Stimulated activated CD4-positive, alpha-beta T cell treated with anti-CD3 and anti-CD28 coated beads, Interleukin-15, amount 100 ng/mL, for 1 hour (primary cell): ENCODE results near the gene SRGAP1.

ENCODE experiments used
- DNase-seq, 2 donors: peaks; one replicate each; pipeline ENCODE4 v3.0.0-alpha.2; 2020; ENCODE audit warnings: low read depth in 1 of 2, low spot score in 1 of 2

The SRGAP1 gene

DNA sequence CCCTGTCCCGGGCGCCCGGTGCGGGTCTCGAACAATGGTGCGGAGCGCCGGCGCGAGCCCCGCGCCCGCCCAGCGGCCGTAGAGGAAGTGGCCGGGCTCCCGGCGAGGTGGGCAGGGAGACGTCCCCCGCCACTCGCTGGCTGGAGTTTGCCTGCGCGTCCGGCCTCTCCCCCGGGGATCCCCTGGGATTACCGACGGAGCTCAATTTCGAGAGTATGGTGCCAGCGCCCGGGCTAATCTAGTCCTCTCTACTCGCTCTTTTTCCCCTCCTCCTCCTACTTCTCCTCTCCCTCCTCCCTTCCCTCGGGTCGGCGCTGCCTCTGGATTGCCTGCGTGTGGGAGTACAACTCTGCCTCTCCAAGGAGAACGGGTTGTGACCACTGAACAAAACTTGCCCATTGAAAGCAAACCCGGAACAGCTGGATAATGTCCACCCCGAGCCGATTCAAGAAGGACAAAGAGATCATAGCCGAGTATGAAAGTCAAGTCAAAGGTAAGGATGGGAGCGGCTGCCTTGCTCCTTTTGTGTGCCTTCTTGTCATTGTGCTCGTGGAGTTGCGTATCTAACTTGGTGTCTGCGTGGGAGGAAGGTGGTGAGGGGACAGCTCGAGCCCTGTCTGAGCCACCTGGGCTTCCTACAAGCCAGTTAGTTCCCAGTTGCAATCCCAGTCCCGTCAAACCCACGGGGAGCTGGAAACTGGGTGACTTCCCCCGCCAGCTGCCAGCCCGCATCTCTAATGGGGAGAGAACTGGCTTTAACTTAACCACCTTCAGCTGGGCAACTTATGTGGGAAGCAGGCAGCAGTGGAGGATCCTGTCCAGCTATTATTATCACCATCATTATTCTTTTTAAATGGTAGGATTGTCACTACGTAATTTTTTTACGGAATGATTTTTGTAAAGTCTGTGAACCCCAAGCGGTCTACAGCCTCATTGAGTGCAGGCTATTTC, at the start of gene SRGAP1:
TSS of gene SRGAP1 (plus strand) at position 310 of the 951 bp plus-strand sequence. CDS start at position 427, 117 bp downstream.
- no peak for DNase-seq

DNA sequence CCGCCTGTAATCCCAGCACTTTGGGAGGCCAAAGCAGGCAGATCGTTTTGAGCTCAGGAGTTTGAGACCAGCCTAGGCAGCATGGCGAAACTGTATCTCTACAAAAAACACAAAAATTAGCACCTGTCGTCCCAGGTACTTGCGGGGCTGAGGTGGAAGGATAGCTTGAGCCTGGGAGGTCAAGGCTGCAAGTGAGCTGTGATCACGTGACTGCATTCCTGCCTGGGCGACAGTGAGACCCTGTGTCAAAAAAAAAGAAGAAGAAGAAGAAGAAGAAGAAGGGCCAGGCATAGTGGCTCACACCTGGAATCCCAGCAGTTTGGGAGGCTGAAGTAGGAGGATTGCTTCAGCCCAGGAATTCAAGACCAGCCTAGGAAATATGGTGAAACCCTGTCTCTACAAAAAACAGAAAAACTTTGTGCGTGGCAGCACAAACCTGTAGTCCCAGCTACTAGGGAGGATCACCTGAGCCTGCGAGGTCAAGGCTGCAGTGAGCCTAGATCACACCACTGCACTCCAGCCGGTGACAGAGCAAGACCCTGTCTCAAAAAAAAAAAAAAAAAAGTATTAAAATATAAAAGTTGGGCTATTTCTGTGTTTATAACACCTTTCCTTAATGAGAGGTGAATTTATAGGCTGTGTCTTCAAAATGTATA, 49.3 kb upstream of the SRGAP1 start:
- DNase-seq = no peak

DNA sequence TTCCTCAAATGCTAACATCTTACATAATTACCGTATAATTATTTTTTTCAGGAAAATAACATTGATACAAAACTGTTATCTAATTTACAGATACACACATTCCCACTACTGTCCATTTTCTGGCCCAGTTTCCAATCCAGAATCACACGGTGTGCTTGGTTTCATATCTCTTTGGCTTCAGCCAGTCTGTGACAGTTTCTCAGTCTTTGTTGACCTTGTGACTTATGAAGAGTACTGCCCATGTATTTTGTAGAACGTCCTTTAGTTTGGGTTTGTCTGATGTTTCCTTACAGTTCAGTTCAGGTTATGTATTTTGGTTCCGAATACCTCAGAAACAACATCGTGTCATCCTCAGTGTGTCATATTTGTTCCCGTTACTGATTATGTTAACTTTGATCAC, 48.6 kb upstream of the SRGAP1 start:
- no peak for DNase-seq

DNA sequence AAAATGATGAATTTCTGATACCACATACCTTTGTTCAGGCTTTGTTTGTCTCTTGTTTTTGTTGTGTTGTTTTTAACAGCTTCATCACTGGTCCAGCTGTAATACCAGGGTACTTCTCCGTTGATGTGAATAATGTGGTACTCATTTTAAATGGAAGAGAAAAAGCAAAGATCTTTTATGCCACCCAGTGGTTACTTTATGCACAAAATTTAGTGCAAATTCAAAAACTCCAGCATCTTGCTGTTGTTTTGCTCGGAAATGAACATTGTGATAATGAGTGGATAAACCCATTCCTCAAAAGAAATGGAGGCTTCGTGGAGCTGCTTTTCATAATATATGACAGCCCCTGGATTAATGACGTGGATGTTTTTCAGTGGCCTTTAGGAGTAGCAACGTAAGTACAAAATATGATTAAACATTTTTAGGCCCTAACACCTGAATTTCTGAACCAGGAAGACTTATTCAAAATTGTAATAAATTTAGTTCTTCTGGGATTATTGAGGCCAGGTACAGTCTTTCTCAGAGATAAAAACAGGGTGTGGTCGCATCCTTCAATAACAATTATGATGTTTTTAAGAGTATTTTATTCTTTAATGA, 42.4 kb upstream of the SRGAP1 start:
- no peak for DNase-seq

DNA sequence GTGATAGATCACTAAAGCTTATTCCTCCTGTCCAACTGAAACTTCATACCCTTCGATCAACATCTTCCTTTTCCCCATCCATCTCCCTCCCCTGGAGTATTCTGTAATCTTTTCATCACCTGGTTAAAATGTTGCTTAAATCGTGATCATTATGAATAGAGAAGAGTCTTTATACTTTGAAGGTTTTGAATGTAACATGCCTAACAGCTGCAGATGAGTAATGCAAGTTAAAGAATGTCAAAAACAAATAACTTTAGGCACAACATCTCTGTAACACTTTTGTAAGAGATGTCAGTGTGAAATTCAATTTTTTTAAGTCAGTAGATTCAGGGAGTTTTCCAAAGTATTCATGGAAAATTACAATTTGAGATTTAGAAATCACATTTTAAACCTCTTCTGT, 39.8 kb upstream of the SRGAP1 start:
- DNase-seq = no peak

DNA sequence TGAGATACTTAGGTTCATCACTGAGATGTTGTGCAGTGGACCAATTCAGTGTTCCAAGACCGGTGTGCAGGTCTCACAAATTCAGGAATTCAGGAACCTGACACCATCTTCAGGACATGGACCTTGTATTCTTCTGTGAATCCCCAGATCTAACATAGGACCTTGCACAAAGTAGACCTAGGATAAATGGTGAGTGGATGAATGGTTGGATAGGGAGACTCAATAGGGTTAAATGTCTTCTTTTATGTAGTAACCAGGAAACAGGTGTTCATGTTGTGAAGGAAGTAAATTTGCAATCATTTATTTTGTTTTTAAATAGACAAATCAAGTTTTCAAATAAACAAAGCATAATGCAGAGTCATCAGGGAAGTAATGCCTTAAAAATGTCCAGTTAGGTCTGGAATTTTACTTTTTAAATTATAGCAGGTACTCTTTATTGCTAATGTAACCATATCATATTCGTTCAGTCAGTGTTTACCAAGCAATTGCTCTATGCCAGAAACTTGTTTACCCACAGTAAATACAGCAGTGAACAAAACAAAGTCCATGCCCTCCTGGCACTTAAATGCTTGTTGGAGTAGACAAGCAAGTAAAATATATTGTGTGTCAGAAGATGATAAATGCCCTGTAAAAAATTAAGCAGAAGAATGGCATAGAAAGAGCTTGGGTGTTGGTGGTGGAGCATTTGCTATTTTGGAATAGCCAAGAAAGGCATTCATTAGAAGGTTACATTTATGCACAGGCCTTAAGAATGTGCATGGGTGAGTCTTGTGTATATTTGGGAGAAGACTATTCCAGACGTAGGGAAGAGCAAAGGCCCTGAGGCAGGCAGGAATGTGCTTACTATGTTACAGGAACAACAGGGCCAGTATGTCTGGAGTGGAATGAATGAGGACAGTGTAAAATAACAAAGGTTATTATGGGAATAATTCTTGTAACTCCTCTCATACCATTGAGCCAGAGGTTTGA, 38.5 kb upstream of the SRGAP1 start:
- DNase-seq = no peak

DNA sequence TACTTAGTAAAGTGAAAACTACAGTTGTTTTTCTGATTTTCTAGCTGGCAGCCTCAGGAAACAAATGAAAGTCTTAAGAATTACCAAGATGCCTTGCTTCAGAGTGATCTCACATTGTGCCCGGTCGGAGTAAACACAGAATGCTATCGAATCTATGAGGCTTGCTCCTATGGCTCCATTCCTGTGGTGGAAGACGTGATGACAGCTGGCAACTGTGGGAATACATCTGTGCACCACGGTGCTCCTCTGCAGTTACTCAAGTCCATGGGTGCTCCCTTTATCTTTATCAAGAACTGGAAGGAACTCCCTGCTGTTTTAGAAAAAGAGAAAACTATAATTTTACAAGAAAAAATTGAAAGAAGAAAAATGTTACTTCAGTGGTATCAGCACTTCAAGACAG, 35.9 kb upstream of the SRGAP1 start:
- DNase-seq = no peak

DNA sequence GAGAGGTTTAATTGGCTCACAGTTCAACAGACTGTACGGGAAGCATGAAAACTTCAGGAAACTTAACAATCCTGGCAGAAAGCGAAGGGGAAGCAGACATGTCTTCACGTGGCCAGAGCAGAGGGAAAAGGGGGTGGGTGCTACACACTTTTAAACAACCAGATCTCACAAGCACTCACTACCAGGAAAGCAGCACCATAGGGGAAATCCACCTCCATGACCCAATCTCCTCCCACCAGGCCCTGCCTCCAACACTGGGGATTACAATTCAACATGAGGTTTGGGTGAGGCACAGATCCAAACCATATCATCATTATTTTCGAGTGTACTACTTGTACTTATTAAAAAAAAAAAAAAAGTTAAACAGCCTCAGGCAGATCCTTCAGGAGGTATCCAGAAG, 34.9 kb upstream of the SRGAP1 start:
- no peak for DNase-seq

DNA sequence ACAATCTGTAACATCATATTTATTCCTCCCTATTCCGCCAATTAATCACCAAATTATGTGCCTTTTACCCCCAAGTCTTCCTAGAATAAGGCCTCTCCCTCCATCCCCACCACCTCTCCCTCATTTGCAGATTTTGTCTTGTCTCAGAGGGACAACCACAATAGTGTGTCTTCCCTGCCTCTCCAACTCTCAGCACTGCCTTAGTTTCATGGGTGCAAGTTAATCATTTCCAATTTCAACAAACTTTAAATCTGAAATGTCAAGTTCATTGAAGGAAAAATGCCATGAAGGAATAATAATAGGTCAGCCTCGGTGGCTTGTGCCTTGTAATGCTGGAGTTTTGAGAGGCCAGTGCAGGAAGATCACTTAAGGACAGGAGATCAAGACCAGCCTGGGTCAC, 33.2 kb upstream of the SRGAP1 start:
- DNase-seq = no peak

DNA sequence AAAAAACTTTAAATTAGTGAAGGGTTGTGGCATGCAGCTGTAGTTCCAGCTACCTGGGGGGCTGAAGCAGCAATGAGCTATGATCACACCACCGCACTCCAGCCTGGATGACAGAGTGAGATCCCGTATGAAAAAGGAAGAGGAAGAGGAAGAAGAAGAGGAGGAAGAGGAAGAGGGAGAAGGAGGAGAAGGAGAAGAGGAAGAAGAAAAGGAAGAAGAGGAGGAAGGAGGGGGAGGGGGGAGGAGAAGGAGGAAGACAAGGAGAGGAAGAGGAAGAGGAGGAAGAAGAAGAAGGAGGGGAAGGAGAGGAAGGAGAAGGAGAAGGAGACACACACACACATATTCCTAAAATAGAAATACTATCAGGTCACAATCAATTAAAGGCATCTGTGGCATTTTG, 32.7 kb upstream of the SRGAP1 start:
- DNase-seq = no peak

DNA sequence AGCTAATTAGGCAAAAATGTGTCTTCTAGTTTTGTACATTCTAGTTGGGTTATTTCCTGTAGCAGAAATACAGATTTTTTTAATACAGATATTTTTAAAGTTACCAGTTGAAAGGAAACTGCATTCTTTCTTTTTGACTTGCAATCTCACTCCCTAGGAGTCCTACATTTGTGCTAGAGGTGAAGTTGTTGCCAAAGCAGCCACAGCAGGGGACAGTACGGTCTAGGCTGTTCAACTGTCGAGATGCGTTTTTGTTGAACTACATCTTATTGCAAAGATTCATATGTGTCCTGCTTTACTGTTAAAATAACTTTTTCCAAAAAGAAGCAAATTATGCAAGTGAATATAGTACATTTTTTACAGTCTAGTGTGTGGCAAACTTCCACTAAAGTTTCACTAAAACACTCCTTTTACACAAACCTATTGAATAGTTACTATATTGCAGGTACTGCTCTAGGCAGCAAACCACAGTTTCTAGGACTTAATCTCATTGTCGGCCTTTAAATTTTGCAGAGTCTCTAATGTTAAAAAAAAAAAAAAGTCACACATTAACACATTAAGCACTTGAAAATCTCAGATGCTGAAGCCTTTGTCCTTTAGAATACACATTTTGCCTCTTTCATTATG, 30.2 kb upstream of the SRGAP1 start:
- no peak for DNase-seq

DNA sequence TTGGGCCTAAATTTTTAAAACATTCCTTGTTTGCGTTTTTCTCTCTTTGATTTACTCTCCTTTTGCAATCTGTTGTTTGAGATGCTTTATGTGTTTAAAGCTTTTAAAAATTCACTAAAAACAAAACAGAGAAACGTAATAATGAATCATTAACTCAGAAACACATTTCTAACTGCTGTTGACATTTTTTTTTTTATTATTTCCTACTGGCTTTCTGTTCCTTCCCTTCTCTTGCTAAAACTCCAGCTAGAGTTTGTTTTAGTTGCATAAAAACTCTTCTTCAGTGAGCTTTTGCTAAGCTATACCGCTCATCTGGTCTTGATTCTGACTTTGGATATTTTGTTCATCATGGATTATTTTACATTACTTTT, 29.0 kb upstream of the SRGAP1 start:
- DNase-seq = no peak

DNA sequence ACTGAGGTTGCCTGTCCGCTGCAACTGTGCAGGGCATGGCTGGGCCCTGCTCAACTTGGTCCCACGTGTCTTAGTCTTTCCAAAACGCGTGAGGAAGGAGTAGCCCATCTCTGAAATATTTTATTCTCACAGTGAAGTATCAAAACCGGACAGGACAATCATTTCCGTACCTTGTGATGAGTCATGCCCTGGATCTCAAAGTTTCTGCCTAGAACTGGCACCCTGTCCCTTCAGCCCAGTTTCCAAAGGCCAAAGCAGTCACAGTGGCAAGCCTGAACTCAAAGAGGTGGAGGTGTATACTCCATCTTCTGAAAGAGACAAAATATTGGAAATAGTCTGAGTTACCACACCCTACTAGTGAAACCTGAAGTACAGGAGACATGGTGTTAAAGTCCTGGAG, 28.5 kb upstream of the SRGAP1 start:
- no peak for DNase-seq

DNA sequence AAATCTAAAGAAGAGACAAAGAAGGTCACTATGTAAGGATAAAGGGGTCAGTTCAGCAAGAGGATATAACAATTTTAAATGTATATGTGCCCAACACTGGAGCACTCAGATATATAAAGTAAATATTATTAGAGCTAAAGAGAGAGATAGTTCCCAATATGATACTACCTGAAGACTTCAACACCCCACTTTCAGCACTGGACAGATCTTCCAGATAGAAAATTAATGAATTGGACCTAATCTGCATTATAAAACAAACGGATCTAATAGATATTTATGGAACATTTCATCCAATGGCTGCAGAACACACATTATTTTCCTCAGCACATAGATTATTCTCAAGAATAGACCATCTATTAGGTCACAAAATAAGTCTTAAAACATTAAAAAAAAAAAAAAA, 24.1 kb upstream of the SRGAP1 start:
- DNase-seq = no peak

DNA sequence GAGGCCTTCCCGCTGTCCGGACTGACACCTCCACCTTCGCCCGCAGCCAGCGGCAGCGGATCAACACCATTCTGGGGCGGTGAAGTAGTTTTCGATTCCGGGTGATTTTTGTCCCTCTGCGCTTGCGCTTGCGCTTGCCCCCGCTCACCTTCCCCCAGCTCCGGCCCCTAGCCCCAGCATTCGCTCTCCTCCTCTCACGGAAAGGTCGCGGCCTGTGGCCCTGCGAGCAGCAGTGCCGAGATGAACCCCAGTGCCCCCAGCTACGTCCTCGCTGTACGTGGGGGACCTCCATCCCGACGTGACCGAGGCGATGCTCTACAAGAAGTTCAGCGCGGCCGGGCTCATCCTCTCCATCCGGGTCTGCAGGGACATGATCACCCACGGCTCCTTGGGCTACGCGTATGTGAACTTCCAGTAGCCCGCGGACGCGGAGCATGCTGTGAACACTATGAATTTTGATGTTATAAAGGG, 22.7 kb upstream of the SRGAP1 start:
- DNase-seq = no peak

DNA sequence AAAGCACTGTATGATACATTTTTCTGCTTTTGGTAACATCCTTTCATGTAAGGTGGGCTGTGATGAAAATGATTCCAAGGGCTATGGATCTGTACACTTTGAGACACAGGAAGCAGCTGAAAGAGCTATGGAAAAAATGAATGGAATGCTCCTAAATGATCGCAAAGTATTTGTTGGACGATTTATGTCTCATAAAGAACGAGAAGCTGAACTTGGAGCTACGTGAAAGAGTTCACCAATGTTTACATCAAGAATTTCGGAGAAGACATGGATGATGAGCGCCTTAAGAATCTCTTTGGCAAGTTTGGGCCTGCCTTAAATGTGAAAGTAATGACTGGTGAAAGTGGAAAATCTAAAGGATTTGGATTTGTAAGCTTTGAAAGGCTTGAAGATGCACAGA, 22.1 kb upstream of the SRGAP1 start:
- no peak for DNase-seq

DNA sequence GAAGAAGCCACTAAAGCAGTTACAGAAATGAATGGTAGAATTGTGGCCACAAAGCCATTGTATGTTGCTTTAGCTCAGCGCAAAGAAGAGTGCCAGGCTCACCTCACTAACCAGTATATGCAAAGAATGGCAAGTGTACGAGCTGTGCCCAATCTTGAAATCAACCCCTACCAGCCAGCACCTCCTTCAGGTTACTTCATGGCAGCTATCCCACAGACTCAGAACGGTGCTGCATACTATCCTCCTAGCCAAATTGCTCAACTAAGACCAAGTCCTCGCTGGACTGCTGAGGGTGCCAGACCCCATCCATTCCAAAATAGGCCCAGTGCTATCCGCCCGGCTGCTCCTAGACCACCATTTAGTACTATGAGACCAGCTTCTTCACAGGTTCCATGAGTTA, 21.5 kb upstream of the SRGAP1 start:
- no peak for DNase-seq

DNA sequence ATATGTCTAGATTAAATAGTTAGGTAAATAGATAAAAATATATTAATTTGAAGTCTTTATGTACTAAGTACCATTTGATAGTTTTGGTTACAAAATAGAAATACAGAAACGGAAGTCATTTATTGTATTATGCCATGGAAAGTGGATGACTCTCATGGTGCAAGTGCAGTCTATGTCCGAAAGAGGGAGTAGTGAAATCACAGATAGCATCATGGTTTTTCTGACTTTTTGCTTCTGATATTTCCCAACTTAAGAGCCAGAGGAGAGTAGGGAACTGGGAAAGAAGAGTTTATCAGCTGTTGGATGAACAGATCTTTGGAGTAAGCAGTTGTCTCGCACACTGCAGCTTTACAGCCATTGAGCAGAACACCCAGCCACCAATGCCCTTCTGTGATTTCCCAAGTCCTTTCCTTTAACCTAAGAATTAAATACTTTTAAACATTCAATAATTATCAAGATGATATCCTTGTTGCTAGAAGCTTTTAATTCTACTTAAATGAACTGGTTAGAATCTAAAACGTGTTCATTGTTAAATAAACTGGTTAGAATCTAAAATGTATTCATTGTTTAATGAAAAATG, 18.4 kb upstream of the SRGAP1 start:
- DNase-seq = no peak

DNA sequence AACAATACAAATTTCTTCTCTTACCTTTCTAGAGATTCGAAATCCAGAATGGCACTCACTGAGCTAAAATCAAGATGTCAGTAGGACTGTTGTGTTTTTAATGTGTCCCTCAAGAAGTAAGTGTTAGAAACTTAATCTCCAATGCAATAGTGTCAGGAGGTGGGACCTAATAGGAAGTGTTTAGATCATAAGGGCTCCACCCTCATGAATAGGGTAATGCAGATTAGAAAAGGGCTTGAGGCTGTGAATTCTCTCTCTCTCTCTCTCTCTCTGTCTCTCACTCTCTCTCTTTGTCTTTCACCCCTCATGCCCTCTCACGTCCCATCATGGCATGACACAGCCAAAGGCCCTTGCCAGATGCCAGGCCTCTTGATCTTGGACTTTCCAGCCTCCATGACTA, 15.6 kb upstream of the SRGAP1 start:
- DNase-seq = no peak

DNA sequence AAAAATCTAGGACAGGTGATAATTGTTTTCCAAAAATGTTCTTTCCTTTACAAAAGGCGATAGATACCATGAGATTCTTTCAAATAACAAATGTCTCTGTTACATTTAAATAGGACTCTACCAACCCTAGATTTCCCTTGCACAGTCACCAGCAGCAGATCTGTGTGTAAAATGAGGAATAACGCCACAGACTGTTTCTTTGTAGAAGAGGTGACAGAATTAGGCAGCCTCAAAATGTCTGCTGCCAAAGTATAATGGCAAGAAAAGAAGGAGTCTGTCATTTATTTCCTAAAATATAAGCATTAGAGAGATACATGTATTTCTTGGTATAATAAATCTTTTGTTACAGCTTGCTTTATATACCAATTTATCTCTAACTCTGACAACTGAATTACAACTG, 8.5 kb upstream of the SRGAP1 start:
- no peak for DNase-seq
